Astrocyte of the cerebellum (primary cell): Measurements from ENCODE around the gene ANKMY1.
"Not testable (repeated sequence)": the region's sequence is repeated elsewhere in the genome, so short reads cannot be mapped to it uniquely, and the experiment has no call there.

Experiments
- DNase-seq: peaks from one replicate; pipeline ENCODE4 v3.0.0-alpha.2; 2011; ENCODE audit warnings: low read depth
- H3K4me3 ChIP-seq: 2 replicates; pipeline ENCODE4 v1.5.1; 2011; ENCODE audit warnings: mild to moderate bottlenecking, low read depth, low read length, moderate library complexity
- in situ Hi-C: cut with HindIII; loops from 2 replicates; pipeline ENCODE4 v1.10.0; 2017; ENCODE audit warnings: low sequenced_read_pairs
- TF ChIP-seq, protein P1 (sequence below): IDR thresholded peaks from 2 replicates; pipeline ENCODE4 v1.5.1; 2012; ENCODE audit warnings: low read length, low read depth, moderate library complexity, mild to moderate bottlenecking; ENCODE audit errors: missing control alignments

ANKMY1 gene

GRCh38 chr2:240502059-240502429, 55.7 kb downstream of the ANKMY1 start:
- H3K4me3 ChIP-seq, result no peak overlapping the region
- in situ Hi-C loops, result no loop called here
- TF ChIP-seq, protein P1, sequence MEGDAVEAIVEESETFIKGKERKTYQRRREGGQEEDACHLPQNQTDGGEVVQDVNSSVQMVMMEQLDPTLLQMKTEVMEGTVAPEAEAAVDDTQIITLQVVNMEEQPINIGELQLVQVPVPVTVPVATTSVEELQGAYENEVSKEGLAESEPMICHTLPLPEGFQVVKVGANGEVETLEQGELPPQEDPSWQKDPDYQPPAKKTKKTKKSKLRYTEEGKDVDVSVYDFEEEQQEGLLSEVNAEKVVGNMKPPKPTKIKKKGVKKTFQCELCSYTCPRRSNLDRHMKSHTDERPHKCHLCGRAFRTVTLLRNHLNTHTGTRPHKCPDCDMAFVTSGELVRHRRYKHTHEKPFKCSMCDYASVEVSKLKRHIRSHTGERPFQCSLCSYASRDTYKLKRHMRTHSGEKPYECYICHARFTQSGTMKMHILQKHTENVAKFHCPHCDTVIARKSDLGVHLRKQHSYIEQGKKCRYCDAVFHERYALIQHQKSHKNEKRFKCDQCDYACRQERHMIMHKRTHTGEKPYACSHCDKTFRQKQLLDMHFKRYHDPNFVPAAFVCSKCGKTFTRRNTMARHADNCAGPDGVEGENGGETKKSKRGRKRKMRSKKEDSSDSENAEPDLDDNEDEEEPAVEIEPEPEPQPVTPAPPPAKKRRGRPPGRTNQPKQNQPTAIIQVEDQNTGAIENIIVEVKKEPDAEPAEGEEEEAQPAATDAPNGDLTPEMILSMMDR, result no peak
- DNase-seq, result no peak

DNA sequence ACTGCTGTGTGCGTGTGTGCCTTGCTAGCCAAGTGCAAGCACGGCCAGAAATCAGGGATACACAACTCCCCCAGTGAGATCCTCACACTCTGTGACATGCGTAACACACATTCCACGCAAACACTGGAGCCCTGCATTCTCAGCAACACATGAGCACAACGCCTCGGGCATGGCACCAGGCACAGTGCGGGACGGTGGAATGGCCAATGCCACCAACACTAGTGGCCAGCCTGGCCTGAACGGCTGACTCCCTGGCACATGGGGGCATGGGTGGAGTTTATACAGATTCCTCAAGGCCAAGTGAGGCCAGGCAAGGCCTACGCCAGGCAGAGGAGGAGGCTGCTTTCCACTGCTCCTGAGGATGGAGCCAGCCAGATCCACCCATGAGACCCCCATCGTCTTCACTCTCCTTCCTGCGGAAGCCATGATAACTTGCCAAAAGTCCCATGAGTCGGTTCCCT, 56.2 kb downstream of the ANKMY1 start:
- H3K4me3 ChIP-seq, result no peak overlapping the region
- in situ Hi-C loops, result no loop called here
- no peak for DNase-seq
- TF ChIP-seq, protein P1, result no peak

GRCh38 chr2:240500561-240501423, 57.0 kb downstream of the ANKMY1 start:
- TF ChIP-seq, protein P1, result no peak
- in situ Hi-C loops, result no loop called here
- DNase-seq, result no peak
- no peak overlapping the region for H3K4me3 ChIP-seq

- no peak overlapping the region for H3K4me3 ChIP-seq
- DNase-seq, result no peak
- TF ChIP-seq, protein P1, result no peak
- in situ Hi-C loops, result no loop called here
Observed at GRCh38 chr2:240499309-240500301, 58.2 kb downstream of the ANKMY1 start.

DNA sequence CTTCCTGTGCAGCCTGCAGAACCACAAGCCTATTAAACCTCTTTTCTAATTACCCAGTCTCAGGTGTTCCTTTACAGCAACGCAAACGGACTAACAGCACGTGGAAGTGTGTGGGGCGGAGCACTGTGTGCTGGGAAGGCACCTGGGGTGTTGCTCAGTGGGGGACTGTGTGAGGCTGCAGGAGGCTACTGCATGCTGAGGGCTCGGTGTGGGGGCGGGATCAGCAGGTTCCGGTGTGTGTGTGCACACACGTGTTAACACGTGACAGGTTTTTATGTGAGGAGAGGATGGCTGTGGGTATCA, 58.9 kb downstream of the ANKMY1 start:
- H3K4me3 ChIP-seq, result no peak overlapping the region
- DNase-seq, result no peak
- in situ Hi-C loops, result no loop called here
- TF ChIP-seq, protein P1, result no peak

DNA sequence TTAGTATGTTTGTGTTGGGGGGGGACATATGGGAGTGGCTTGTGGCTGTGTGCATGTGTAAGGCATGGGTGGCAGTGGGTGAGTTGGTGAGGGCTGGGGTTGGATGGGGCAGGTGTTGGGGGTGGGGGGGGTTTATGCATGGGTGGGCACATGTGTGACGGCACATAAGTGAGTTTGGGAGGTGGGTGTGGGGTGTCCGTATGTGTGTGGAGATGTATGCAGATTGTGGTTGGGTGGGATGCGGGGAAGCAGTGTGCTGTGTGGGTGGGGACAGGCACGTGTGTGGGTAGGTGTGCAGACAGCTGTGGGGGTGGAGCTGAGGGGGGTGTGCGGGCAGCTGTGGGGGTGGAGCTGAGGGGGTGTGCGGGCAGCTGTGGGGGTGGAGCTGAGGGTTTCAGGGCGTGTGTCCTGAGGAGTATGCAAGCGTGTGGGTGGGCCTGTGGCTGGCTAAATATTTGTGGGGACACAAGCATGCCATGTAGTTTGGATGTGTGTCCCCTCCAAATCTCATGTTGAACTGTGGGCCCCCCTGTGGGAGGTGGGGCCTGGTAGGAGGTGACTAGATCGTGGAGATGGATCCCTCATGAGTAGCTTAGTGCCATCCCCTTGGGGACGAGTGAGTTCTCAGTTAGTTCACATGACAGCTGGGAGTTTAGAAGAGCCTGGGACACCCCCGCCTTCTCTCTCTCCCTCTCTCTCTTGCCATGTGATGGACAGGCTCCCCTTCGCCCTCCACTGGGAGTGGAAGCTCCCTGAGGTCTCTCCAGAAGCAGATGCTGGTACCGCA, 59.4 kb downstream of the ANKMY1 start:
- no peak for DNase-seq
- TF ChIP-seq, protein P1, result no peak
- in situ Hi-C loops, result no loop called here
- H3K4me3 ChIP-seq, result no peak overlapping the region

GRCh38 chr2:240497082-240497481, 60.7 kb downstream of the ANKMY1 start:
- H3K4me3 ChIP-seq, DNase-seq, in situ Hi-C loops: not testable (repeated sequence)
